Heart right ventricle (tissue), 16 donors: ENCODE results near the gene SEMA3E. TPM values are rescaled to one million over a fixed set of nuclear protein-coding genes. Genes with fewer than 3 reads are reported as not detected.

Experiments used
- ATAC-seq, 8 donors: fragments of 200-7000 bp; cut with Tn5 transposase; one replicate each; pipeline ENCODE4 v1.9.1; 2020; ENCODE audit warnings: mild to moderate bottlenecking in 8 of 8, moderate library complexity in 8 of 8, moderate number of reproducible peaks in 1 of 8
- DNase-seq, 2 donors: peaks; one replicate each; pipeline ENCODE4 v3.0.0-alpha.2; 2020
- H3K27ac ChIP-seq, 10 donors: fragments of 200-600 bp; sonication (generic) in 2 of 10; one replicate each; pipeline versions ENCODE4 v1.5.0 to v1.8.0; 2020 to 2022; ENCODE audit warnings: mild to moderate bottlenecking in 3 of 10
- H3K27me3 ChIP-seq, 7 donors: fragments of 200-600 bp; one replicate each; pipeline ENCODE4 v1.8.0; 2021 to 2022; ENCODE audit warnings: mild to moderate bottlenecking in 2 of 7
- H3K36me3 ChIP-seq, 9 donors: fragments of 200-600 bp; sonication (generic) in 1 of 9; one replicate each; pipeline versions ENCODE4 v1.5.0 to v1.8.0; 2020 to 2022; ENCODE audit warnings: mild to moderate bottlenecking in 2 of 9
- H3K4me1 ChIP-seq, 9 donors: fragments of 200-600 bp; sonication (generic) in 1 of 9; one replicate each; pipeline versions ENCODE4 v1.5.0 to v1.8.0; 2020 to 2022; ENCODE audit warnings: mild to moderate bottlenecking in 4 of 9
- H3K4me3 ChIP-seq, 10 donors: fragments of 200-600 bp; sonication (generic) in 2 of 10; one replicate each; pipeline versions ENCODE4 v1.5.0 to v1.8.0; 2020 to 2022; ENCODE audit warnings: mild to moderate bottlenecking in 7 of 10, moderate library complexity in 2 of 10
- H3K9me3 ChIP-seq, 11 donors: fragments of 200-600 bp in 10 of 11; sonication (generic) in 2 of 11; one replicate each; pipeline versions ENCODE4 v1.5.0 to v1.8.0; 2013 to 2022; ENCODE audit warnings: mild to moderate bottlenecking in 2 of 11, control low read depth in 1 of 11, moderate library complexity in 1 of 11
- WGBS, 2 donors: extraction: QIAGEN DNeasy Blood & Tissue Kit; methylation state at CpG; one replicate each; pipeline ENCODE4 v1.1.7; 2013; ENCODE audit warnings: inconsistent platforms in 1 of 2; 5-methylcytosine and 5-hydroxymethylcytosine counted together
- intact Hi-C, 10 donors: fragments of 100-400 bp; cut with DNase I; formaldehyde crosslinking; loops; one replicate each; pipeline versions ENCODE4 v1.11.1 to v1.14.2; 2022
- polyA plus RNA-seq, 2 donors: library from polyadenylated mRNA; stranded (reverse); fragments of 200-250 nt; gene quantifications; one replicate each; pipeline ENCODE4 v1.2.3, GENCODE V29; 2013
- total RNA-seq, 10 donors: library from RNA; stranded (reverse); fragmentation: NEBNext Ultra II Directional in 3 of 10; extraction: Animal tissue kit (Norgen Biotek cat#: 25700) in 3 of 10; gene quantifications; one replicate each; pipeline versions ENCODE4 v1.2.1 to v1.2.4, GENCODE V29; 2021 to 2023
- TF ChIP-seq, protein P1 (sequence below), 9 donors: fragments of 200-600 bp; sonication (generic) in 2 of 9; IDR thresholded peaks; one replicate each; pipeline versions ENCODE4 v1.5.0 to v1.8.0; 2021 to 2022; ENCODE audit warnings: antibody characterized with exemption in 9 of 9, mild to moderate bottlenecking in 5 of 9, moderate library complexity in 1 of 9
- donor health status: Arrhythmogenic right ventricular cardiomyopathy.
- donor health status: ischemic (EF 13 %, LVEDD 7.1; RV severe dilation, severe dysfunction).
- donor health status: healthy with polysubstance abuse.
- donor health status: DM: no; HTN: yes; CAD: no.
- donor health status: DM: no; HTN: no; CAD: no.
- donor health status: ischemic (EF 25% LVEDD 6.9; RV normal size, moderate dysfunction).
- donor health status: ischemic (EF 25% LVEDD 5.7; RV mildly dilated, moderate dysfunction).
- donor health status: healthy.
- donor health status: DM: yes; HTN: yes; CAD: no.
- donor health status: Ischemic cardiomyopathy.
- donor health status: ischemic (EF 35%, LVEDD 5.7; RV mildly dilated, moderate dysfunction).
- donor health status: nonischemic (EF 11% LVEDD 7.7; RV severe dilation, severe dysfunction).
- donor health status: DM: yes; HTN: yes; CAD: no.
- donor health status: PGD.
- donor health status: ischemic (EF 29% LVEDD 5.4; RV normal size, mild dysfunction).
- donor health status: nonischemic (EF 23%, LVEDD 6.1; RV moderate dilation, normal function).

Gene SEMA3E
- total and polyA plus RNA-seq, 12 donors = under 0.01 to 0.53 (median 0.30) TPM; not detected in 4

DNA sequence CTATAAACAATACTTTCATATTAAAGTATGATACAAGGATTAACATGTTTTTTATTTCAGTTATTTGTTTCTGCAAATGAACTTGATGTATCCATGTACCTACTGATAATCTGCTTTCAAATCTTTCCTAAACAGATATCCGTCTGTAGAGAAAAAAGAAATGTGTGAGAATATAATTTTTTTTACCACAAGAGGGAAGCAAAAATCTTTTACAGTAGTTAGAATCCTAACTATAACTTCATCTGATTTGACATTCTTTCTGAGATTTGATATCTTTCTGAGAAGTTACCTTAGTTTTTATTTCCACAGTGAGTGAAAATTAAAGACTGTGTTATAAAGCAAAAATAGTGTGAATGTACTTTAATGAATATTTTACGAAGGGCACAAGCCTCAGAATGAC, 282.3 kb downstream of the SEMA3E start:
- Histone ChIP-seq H3K4me3 (no peak overlapping the region), H3K4me1 (no peaks in the 10 kb centered on the region), H3K9me3 (no peaks in the 10 kb centered on the region), H3K27me3 (no peaks in the 10 kb centered on the region), H3K36me3 (no peaks in the 10 kb centered on the region), H3K27ac (no peak overlapping the region)
- intact Hi-C loops = no loop called here
- TF ChIP-seq, protein P1, sequence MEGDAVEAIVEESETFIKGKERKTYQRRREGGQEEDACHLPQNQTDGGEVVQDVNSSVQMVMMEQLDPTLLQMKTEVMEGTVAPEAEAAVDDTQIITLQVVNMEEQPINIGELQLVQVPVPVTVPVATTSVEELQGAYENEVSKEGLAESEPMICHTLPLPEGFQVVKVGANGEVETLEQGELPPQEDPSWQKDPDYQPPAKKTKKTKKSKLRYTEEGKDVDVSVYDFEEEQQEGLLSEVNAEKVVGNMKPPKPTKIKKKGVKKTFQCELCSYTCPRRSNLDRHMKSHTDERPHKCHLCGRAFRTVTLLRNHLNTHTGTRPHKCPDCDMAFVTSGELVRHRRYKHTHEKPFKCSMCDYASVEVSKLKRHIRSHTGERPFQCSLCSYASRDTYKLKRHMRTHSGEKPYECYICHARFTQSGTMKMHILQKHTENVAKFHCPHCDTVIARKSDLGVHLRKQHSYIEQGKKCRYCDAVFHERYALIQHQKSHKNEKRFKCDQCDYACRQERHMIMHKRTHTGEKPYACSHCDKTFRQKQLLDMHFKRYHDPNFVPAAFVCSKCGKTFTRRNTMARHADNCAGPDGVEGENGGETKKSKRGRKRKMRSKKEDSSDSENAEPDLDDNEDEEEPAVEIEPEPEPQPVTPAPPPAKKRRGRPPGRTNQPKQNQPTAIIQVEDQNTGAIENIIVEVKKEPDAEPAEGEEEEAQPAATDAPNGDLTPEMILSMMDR (IDR thresholded peaks at IDR 0.05) = no peak
- DNase-seq (no peak), ATAC-seq (no peak)
- WGBS, 2 donors = 56 to 58% methylated on average over 2 of the region's 2 CpGs

DNA sequence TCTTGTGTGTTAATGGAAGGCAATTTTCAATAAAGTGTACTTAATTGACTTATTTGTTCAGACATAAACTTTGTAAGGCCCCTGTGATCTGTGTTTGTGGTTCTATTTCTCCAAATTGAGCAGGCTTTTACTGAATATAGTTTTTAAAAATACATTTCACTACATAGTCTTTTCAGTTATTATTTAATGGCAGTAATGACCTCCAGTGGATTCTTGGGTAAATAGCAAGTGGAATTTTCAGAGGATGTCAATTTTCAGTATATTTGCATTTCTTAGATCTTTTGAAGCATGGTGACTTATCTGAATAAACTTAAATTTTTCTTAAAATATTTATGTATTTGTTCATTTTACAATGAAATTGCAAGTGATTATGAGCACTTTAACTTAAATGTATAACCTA, 283.2 kb downstream of the SEMA3E start:
- Histone ChIP-seq H3K9me3 (no peaks in the 10 kb centered on the region), H3K27ac (no peak overlapping the region), H3K27me3 (no peaks in the 10 kb centered on the region), H3K4me1 (no peaks in the 10 kb centered on the region), H3K4me3 (no peak overlapping the region), H3K36me3 (no peaks in the 10 kb centered on the region)
- ATAC-seq = no peak
- intact Hi-C loops = no loop called here
- TF ChIP-seq, protein P1 (IDR thresholded peaks at IDR 0.05) = peak in 5 of 9 donors; percentile 8 to 32 (median 11)
- DNase-seq = no peak

DNA sequence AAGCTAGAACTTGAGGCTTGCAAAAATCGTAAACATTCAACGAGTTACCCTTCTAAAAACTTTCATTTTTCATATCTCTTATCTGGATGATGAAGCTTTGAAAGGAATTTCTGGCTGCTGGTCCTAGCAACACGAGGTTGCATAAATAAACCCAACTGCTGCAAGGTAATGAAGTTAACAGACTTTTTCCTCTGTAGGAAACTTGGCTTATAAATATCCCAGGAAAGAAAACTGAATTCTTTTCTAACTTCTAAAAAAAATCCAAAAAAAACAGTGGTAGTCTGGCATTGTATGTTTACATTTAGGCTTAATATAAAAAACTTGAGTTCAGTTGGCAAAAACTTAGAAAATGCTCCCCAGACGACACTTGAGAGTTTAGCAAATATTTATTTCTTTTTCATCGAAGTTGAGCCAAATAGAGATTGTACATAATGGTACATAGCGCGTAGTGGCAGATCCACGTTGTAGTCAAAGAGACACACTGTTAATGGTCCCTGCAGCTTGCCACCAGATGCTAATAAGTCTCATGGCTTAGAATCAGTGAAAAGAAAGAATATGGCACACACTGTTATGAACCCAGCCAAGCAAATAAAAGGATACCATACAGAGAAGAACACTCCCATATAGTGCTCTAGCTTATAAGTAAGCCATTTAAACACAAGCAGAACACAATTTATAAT, 285.9 kb downstream of the SEMA3E start:
- ATAC-seq (peak in 1 of 8 donors; percentile 44), DNase-seq (no peak)
- no peak overlapping the region for H3K27ac ChIP-seq
- H3K4me3 ChIP-seq = no peak overlapping the region
- no peaks in the 10 kb centered on the region for H3K27me3 ChIP-seq
- intact Hi-C loops = no loop called here
- H3K4me1 ChIP-seq = no peaks in the 10 kb centered on the region
- TF ChIP-seq, protein P1 (IDR thresholded peaks at IDR 0.05) = no peak
- WGBS, 2 donors = 36 to 56% methylated on average over 8 of the region's 8 CpGs
- H3K9me3 ChIP-seq = no peaks in the 10 kb centered on the region
- H3K36me3 ChIP-seq = no peaks in the 10 kb centered on the region

DNA sequence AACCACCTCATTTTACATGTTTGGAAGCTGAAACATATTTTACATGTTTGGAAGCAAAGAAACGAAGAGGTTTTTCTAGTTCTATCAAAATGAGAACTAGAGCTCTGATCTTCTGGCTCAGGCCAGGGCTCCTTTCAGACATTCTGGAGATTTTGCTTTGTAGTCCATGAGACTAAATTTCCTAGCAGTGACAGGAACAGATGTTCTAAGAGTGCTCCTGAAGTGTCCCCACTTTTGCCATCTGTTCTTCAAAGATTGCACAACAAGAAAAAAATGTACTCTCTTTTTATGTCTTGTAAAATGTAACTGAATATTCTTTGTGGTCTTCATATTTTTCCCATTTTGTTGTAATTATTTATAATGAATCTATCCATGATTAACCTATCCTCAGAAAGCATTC, 289.8 kb downstream of the SEMA3E start:
- no peak for ATAC-seq
- Histone ChIP-seq H3K4me3 (no peak overlapping the region), H3K36me3 (no peaks in the 10 kb centered on the region), H3K9me3 (no peaks in the 10 kb centered on the region), H3K4me1 (no peaks in the 10 kb centered on the region), H3K27me3 (no peaks in the 10 kb centered on the region), H3K27ac (no peak overlapping the region)
- TF ChIP-seq, protein P1 (IDR thresholded peaks at IDR 0.05) = no peak
- no peak for DNase-seq
- intact Hi-C loops = no loop called here
- 77 to 86% methylated on average over 1 of the region's 1 CpG for WGBS, 2 donors
